ENCODE measurements around the gene NUP188. TPM values are rescaled to one million over a fixed set of nuclear protein-coding genes. Genes with fewer than 3 reads are reported as not detected.
A peak's percentile ranks its signal among the peaks of the same experiment; 100 is the strongest.

NUP188 gene
- total and polyA plus RNA-seq, 2 of the 13 experiments (the other 11 are each of a cell fraction or from before 2014, with no cell fraction given) = 28.0 to 38.5 TPM

- TF ChIP-seq, protein P1, sequence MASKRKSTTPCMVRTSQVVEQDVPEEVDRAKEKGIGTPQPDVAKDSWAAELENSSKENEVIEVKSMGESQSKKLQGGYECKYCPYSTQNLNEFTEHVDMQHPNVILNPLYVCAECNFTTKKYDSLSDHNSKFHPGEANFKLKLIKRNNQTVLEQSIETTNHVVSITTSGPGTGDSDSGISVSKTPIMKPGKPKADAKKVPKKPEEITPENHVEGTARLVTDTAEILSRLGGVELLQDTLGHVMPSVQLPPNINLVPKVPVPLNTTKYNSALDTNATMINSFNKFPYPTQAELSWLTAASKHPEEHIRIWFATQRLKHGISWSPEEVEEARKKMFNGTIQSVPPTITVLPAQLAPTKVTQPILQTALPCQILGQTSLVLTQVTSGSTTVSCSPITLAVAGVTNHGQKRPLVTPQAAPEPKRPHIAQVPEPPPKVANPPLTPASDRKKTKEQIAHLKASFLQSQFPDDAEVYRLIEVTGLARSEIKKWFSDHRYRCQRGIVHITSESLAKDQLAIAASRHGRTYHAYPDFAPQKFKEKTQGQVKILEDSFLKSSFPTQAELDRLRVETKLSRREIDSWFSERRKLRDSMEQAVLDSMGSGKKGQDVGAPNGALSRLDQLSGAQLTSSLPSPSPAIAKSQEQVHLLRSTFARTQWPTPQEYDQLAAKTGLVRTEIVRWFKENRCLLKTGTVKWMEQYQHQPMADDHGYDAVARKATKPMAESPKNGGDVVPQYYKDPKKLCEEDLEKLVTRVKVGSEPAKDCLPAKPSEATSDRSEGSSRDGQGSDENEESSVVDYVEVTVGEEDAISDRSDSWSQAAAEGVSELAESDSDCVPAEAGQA (IDR thresholded peaks at IDR 0.05; ENCODE audit: low read depth) = peak; percentile 75
- TF ChIP-seq, protein P1 (CRISPR knock-in tag; IDR thresholded peaks at IDR 0.05; ENCODE audit: borderline replicate concordance) = 0 out of 2 replicates have a peak, but pooled peaks have one; percentile 26
- TF ChIP-seq SP4 (CRISPR knock-in tag; IDR thresholded peaks at IDR 0.05) (peak; percentile 83), ZNF160 (CRISPR knock-in tag; IDR thresholded peaks at IDR 0.05) (no peak; the same call in 1 of the 2 replicates), ZNF652 (CRISPR knock-in tag; IDR thresholded peaks at IDR 0.05; ENCODE audit: borderline replicate concordance, low read depth) (no peak), DPF2 (CRISPR knock-in tag; IDR thresholded peaks at IDR 0.05; ENCODE audit: borderline replicate concordance, low read depth) (no peak), KLF16 (CRISPR knock-in tag; IDR thresholded peaks at IDR 0.05) (peak in 1 of 2 experiments; percentile 95; a peak in 2 of 4 replicates), MIXL1 (CRISPR knock-in tag; IDR thresholded peaks at IDR 0.05) (peak; percentile 51; the same call in 1 of the 2 replicates), ZNF784 (CRISPR knock-in tag; IDR thresholded peaks at IDR 0.05; ENCODE audit: borderline replicate concordance) (no peak), ZBTB7B (CRISPR knock-in tag; IDR thresholded peaks at IDR 0.05) (no peak; the same call in 1 of the 2 replicates), ZNF17 (CRISPR knock-in tag; IDR thresholded peaks at IDR 0.05) (no peak), SOX13 (IDR thresholded peaks at IDR 0.05) (0 out of 2 replicates have a peak, but pooled peaks have one; percentile 13), SOX13 (CRISPR knock-in tag; conservative IDR thresholded peaks at IDR 0.05 in 1 of 2, IDR thresholded peaks at IDR 0.05 in 1 of 2) (no peak; a peak in 1 of 4 replicates), WIZ (CRISPR knock-in tag; IDR thresholded peaks at IDR 0.05) (no peak), NFKB2 (CRISPR knock-in tag; IDR thresholded peaks at IDR 0.05; ENCODE audit: borderline replicate concordance) (peak; percentile 76; the same call in 1 of the 2 replicates), ZFP82 (CRISPR knock-in tag; IDR thresholded peaks at IDR 0.05; ENCODE audit: borderline replicate concordance) (peak; percentile 92; the same call in 1 of the 2 replicates), MYNN (CRISPR knock-in tag; IDR thresholded peaks at IDR 0.05; ENCODE audit: low read depth) (no peak), ZNF724P (CRISPR knock-in tag; IDR thresholded peaks at IDR 0.05; ENCODE audit: borderline replicate concordance) (no peak)
- TF ChIP-seq, protein P2, sequence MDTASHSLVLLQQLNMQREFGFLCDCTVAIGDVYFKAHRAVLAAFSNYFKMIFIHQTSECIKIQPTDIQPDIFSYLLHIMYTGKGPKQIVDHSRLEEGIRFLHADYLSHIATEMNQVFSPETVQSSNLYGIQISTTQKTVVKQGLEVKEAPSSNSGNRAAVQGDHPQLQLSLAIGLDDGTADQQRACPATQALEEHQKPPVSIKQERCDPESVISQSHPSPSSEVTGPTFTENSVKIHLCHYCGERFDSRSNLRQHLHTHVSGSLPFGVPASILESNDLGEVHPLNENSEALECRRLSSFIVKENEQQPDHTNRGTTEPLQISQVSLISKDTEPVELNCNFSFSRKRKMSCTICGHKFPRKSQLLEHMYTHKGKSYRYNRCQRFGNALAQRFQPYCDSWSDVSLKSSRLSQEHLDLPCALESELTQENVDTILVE (CRISPR knock-in tag; IDR thresholded peaks at IDR 0.05) = no peak; the same call in 1 of the 2 replicates
- TF ChIP-seq, protein P3, sequence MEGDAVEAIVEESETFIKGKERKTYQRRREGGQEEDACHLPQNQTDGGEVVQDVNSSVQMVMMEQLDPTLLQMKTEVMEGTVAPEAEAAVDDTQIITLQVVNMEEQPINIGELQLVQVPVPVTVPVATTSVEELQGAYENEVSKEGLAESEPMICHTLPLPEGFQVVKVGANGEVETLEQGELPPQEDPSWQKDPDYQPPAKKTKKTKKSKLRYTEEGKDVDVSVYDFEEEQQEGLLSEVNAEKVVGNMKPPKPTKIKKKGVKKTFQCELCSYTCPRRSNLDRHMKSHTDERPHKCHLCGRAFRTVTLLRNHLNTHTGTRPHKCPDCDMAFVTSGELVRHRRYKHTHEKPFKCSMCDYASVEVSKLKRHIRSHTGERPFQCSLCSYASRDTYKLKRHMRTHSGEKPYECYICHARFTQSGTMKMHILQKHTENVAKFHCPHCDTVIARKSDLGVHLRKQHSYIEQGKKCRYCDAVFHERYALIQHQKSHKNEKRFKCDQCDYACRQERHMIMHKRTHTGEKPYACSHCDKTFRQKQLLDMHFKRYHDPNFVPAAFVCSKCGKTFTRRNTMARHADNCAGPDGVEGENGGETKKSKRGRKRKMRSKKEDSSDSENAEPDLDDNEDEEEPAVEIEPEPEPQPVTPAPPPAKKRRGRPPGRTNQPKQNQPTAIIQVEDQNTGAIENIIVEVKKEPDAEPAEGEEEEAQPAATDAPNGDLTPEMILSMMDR (CRISPR knock-in tag; IDR thresholded peaks at IDR 0.05) = peak; percentile 3; the same call in 1 of the 2 replicates
Observed at GRCh38 chr9:128947527-128948301, at the start of gene NUP188, which contains the start of gene DOLK (continued).

All from HepG2 (cell line).